ENCODE results near the gene SLC25A45.

Gene SLC25A45

DNA sequence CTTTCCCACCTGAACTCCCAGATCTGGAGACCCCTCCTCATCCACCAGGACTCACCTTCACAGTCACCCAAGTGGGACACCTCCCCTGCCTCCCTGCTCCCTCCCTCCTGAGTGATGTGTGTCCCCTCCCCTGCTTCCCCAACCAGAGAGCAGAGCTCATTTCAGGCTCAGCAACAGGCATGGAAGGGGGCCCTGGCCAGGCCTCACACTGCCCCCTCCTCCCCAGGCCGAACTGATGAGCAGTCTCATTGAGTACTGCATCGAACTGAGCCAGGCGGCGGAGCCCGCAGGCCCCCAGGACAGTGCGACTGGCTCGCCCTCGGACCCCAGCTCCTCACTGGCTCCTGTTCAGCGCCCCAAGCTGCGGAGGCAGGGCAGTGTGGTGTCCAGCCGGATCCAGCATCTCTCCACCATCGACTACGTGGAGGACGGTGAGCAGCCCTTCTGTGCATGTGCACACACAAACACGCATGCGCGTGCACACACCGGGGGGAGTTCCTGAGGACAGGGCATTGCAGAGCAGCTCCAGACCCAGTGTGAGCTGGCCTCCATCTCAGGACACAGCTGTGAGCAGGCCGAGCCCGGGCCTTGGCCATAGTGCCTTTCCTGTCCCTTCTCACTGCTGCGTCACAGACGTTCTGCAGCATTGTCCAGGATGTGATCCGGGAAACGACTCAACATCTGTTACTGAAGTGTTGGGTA is 22.3 kb upstream of the SLC25A45 start:
- no peak for DNase-seq (ENCODE audit: low read depth in 1 of 2, low spot score in 1 of 2)

DNA sequence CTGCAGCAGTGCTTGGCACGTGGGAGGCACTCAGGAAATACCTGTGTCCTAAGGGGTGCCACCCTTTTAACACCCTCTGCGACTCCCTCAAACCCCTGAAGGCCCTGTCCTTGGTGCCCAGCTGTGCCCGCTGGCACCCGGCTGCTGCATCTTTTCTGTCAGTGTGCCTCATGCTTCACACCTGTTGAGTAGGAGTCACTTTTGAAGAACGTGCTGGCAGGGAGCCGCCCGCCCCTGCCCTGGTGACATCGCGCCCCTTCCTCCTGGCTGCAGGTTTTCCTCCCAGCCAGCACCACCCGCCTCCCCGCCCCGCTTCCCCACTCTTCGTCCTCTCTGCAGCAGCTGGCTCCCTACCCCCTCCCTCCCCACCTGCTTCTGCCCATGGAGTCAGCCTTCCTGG is 21.8 kb upstream of the SLC25A45 start:
- no peak for DNase-seq (ENCODE audit: low read depth in 1 of 2, low spot score in 1 of 2)

- DNase-seq (ENCODE audit: low read depth in 1 of 2, low spot score in 1 of 2), result no peak
Measured at GRCh38 chr11:65403607-65404121, 21.2 kb upstream of the SLC25A45 start.

DNA sequence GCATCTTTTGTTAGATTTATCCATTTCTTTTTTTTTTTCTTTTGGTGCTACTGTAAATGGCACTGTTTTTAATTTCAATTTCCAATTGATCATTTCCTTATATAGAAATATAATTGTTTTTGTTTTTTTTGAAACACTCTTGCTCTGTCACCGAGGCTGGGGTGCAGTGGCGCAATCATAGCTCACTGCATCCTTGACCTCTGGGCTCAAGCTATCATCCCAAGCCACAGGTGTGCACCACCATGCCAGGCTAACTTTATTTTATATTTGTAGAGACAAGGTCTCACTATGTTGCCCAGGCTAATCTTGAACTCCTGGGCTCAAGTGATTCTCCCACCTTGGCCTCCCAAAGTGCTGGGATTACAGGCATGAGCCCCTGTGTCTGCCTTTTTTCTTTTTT is 20.3 kb upstream of the SLC25A45 start:
- DNase-seq (ENCODE audit: low read depth in 1 of 2, low spot score in 1 of 2), result no peak

GRCh38 chr11:65401803-65402248 is 19.4 kb upstream of the SLC25A45 start:
- no peak for DNase-seq (ENCODE audit: low read depth in 1 of 2, low spot score in 1 of 2)

GRCh38 chr11:65401073-65401802 is 18.8 kb upstream of the SLC25A45 start:
- DNase-seq (ENCODE audit: low read depth in 1 of 2, low spot score in 1 of 2), result no peak

GRCh38 chr11:65400307-65401072 is 18.0 kb upstream of the SLC25A45 start:
- no peak for DNase-seq (ENCODE audit: low read depth in 1 of 2, low spot score in 1 of 2)

DNA sequence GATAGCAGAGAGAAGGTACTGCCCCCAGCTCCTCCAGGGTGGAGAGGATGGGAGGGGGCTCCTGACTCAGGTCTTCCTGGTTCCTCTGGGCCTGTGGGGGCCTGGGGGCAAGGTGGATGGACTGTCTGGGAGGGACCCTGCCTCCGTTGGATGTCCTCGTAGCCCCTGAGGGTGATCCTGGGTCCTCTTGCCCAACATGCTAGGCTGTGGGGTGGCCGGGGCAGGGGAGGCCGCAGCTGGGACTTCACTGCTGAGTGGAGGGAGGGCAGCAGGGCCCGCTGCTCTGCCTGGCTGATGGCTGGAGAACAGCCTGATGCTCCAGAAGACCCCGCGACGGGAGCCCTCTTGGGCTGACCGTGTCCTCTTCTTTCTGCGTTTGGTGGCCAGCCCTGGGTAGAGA is 17.4 kb upstream of the SLC25A45 start:
- no peak for DNase-seq (ENCODE audit: low read depth in 1 of 2, low spot score in 1 of 2)

- no peak for DNase-seq (ENCODE audit: low read depth in 1 of 2, low spot score in 1 of 2)
Measured at GRCh38 chr11:65399249-65399648, 16.8 kb upstream of the SLC25A45 start.

GRCh38 chr11:65398362-65398910 is 16.0 kb upstream of the SLC25A45 start:
- DNase-seq (ENCODE audit: low read depth in 1 of 2, low spot score in 1 of 2), result no peak

DNA sequence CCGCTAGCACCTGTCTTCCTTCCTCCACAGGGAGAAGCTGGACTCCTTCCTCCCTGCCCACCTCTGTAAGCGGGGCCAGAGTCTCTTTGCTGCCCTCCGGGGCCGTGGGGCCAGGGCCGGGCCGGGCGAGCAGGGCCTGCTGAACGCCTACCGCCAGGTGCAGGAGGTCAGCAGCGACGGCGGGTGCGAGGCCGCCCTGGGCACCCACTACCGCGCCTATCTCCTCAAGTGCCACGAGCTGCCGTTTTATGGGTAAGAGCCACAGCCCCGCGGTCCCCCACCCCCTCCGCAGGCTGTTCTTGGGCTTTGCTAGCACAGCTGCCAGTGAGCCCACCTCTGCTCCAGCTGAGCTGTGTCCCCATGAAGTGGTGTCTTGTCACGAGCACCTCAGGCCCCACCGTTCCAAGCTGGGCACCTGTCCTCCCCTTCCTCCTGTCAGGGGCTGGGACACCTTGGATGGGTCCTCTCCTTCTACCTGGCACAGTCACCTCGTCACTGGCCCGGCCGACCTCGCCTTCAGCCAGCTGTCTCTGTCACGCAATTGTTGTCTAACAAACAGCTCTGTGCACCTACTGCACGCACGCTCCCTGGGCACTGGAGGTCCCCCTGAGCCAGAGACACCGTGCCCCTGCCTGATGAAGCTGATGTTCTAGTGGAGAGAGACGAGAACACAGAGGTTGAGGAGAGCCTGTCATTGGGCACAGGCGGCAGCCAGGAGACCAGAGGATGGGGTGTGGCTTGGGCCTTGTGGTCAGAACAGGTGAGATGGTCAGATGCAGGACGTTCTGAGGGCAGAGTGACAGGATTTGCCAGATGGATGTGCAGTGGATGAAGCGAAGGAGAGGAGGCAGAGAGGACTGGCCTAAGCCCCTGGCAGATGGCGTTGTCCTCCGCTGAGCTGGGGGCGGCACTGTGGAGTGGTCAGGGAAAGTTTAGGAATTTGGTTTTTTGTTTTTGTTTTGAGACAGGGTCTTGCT is 14.6 kb upstream of the SLC25A45 start:
- DNase-seq (ENCODE audit: low read depth in 1 of 2, low spot score in 1 of 2), result no peak

DNA sequence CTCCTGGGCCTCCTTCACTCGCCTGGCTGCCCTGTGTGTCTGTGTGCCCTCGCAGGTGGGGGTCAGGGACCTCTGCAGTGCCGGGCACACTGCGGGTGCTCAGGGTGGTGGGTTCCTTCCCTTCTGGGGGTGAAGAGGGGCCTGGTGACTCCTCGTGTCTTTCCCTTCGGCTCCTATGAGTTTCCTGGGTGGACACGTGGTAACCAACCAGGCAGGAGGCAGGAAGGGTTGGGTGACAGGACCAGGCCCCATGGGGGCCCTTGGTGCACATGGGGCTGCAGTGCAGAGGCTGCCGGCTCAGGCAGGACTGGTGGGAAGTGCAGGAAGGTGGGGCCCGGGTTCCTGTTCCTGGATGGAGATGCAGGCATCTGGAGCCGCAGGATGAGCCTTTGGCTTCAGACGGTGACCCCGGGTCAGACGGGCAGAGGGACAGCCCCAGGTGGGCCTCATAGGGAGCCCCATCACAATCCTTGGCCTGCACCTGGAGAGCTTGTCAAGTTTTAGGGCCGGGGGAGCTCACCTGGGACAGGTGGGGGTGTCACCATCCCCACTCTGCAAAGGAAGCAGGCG is 13.6 kb upstream of the SLC25A45 start:
- no peak for DNase-seq (ENCODE audit: low read depth in 1 of 2, low spot score in 1 of 2)

GRCh38 chr11:65394125-65394536 is 11.7 kb upstream of the SLC25A45 start:
- DNase-seq (ENCODE audit: low read depth in 1 of 2, low spot score in 1 of 2), result no peak

GRCh38 chr11:65393513-65394079 is 11.2 kb upstream of the SLC25A45 start:
- no peak for DNase-seq (ENCODE audit: low read depth in 1 of 2, low spot score in 1 of 2)

DNA sequence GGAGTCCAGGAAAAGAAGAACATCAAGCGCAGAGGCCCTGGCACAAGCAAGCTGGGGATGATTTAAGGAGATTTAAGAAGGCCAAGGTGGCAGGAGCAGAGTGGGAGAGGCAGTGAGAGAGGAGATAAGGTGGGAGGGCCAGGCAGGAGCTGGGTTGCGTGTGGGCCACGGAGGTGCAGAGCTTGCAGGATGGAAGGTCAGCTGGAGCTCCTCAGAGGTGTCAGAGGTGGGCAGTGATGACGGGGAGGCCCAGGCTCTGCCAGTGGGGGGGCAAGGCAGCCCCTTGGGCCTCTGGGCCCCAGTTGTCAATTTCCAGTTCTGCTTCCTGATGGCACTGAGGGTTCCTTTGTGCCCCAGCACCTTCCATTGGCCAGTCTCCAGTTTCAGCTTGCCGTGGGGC is 10.5 kb upstream of the SLC25A45 start:
- no peak for DNase-seq (ENCODE audit: low read depth in 1 of 2, low spot score in 1 of 2)

GRCh38 chr11:65392186-65392829 is 9.9 kb upstream of the SLC25A45 start:
- no peak for DNase-seq (ENCODE audit: low read depth in 1 of 2, low spot score in 1 of 2)

- DNase-seq (ENCODE audit: low read depth in 1 of 2, low spot score in 1 of 2), result no peak
Measured at GRCh38 chr11:65390996-65391395, 8.6 kb upstream of the SLC25A45 start.

- DNase-seq (ENCODE audit: low read depth in 1 of 2, low spot score in 1 of 2), result no peak
Measured at GRCh38 chr11:65390099-65390941, 7.9 kb upstream of the SLC25A45 start.

Data from activated CD4-positive, alpha-beta T cell treated with anti-CD3 and anti-CD28 coated beads, Interleukin-2, amount 50 U/mL, for 24 hours (primary cell).